Erythroblast (primary cell): ENCODE measurements around the gene P2RX7.

ENCODE experiments used
- GATA1 ChIP-seq: IDR thresholded peaks from 2 replicates; pipeline ENCODE4 v1.6.1; 2011; ENCODE audit warnings: low read depth, mild to moderate bottlenecking, control low read depth, low read length, moderate library complexity
- POLR2A ChIP-seq: IDR thresholded peaks from 2 replicates; pipeline ENCODE4 v1.6.1; 2011; ENCODE audit warnings: mild to moderate bottlenecking, low read length

- TF ChIP-seq POLR2A (no peak), GATA1 (no peak)
Measured at GRCh38 chr12:121205491-121205890, 72.8 kb downstream of the P2RX7 start.
